Measurements from ENCODE around the gene BPIFA3. TPM values are rescaled to one million over a fixed set of nuclear protein-coding genes. Genes with fewer than 3 reads are reported as not detected.
A peak's percentile ranks its signal among the peaks of the same experiment; 100 is the strongest.

Gene BPIFA3
- total and polyA plus RNA-seq, 2 of the 13 experiments (the other 11 are each of a cell fraction or from before 2014, with no cell fraction given) = not detected

DNA sequence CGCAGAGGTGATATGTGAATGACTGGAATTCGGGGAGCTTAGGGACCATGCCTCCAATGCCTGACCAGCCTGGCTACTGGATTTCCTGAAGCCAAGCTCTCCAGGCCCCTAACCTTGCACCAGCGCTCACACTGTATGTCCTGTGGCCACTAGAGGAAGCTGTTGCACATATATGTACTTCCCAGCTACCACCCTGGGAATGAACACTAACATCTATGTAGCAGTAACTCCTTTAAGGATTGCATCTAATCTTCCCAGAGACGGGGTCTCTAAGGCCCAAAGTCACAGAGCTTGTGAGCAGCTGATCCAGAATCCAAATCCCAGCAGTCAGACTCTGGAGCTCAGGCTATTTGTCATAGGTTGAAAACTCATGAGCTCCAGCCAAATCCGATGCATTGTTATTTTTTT lies 45.5 kb downstream of the BPIFA3 start (continued):
- TF ChIP-seq ZNF644 (CRISPR knock-in tag; IDR thresholded peaks at IDR 0.05; ENCODE audit: low read depth) (no peak), SP140L (CRISPR knock-in tag; IDR thresholded peaks at IDR 0.05; ENCODE audit: borderline replicate concordance) (no peak), ZNF205 (CRISPR knock-in tag; IDR thresholded peaks at IDR 0.05) (peak; percentile 51; the same call in 1 of the 2 replicates), ZNF772 (CRISPR knock-in tag; IDR thresholded peaks at IDR 0.05) (no peak), YY1 (IDR thresholded peaks at IDR 0.05; ENCODE audit: insufficient read depth, insufficient replicate concordance, low read depth, low read length) (peak; percentile 45), ETV5 (CRISPR knock-in tag; IDR thresholded peaks at IDR 0.05; ENCODE audit: borderline replicate concordance) (peak; percentile 43; the same call in 1 of the 2 replicates), IKZF4 (CRISPR knock-in tag; IDR thresholded peaks at IDR 0.05; ENCODE audit: borderline replicate concordance, low read depth, not compliant biosample characterization) (no peak), PHF5A (CRISPR knock-in tag; IDR thresholded peaks at IDR 0.05; ENCODE audit: low read depth, unreplicated experiment) (no peak), KLF6 (CRISPR knock-in tag; IDR thresholded peaks at IDR 0.05) (0 out of 2 replicates have a peak, but pooled peaks have one; percentile 29), ZNF746 (CRISPR knock-in tag; IDR thresholded peaks at IDR 0.05) (no peak), CEBPG (CRISPR knock-in tag; IDR thresholded peaks at IDR 0.05) (peak; percentile 45; the same call in 1 of the 2 replicates), ZNF569 (CRISPR knock-in tag; IDR thresholded peaks at IDR 0.05; ENCODE audit: borderline replicate concordance) (no peak), ZFX (CRISPR knock-in tag; IDR thresholded peaks at IDR 0.05; ENCODE audit: low read depth) (peak; percentile 51; the same call in 1 of the 2 replicates), ASH2L (IDR thresholded peaks at IDR 0.05; ENCODE audit: insufficient read length, low read depth, low read length) (peak; percentile 24), MED13 (CRISPR knock-in tag; IDR thresholded peaks at IDR 0.05) (0 out of 2 replicates have a peak, but pooled peaks have one; percentile 27), ZNF354B (CRISPR knock-in tag; IDR thresholded peaks at IDR 0.05) (no peak), CBX5 (CRISPR knock-in tag; IDR thresholded peaks at IDR 0.05; ENCODE audit: borderline replicate concordance) (peak; percentile 83; the same call in 1 of the 2 replicates), ZNF230 (CRISPR knock-in tag; IDR thresholded peaks at IDR 0.05) (0 out of 2 replicates have a peak, but pooled peaks have one; percentile 43), FOXA3 (CRISPR knock-in tag; IDR thresholded peaks at IDR 0.05) (peak; percentile 42; the same call in 1 of the 2 replicates)
- TF ChIP-seq, protein P1, sequence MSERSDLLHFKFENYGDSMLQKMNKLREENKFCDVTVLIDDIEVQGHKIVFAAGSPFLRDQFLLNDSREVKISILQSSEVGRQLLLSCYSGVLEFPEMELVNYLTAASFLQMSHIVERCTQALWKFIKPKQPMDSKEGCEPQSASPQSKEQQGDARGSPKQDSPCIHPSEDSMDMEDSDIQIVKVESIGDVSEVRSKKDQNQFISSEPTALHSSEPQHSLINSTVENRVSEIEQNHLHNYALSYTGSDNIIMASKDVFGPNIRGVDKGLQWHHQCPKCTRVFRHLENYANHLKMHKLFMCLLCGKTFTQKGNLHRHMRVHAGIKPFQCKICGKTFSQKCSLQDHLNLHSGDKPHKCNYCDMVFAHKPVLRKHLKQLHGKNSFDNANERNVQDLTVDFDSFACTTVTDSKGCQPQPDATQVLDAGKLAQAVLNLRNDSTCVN (CRISPR knock-in tag; IDR thresholded peaks at IDR 0.05; ENCODE audit: borderline replicate concordance) = peak; percentile 70; the same call in 1 of the 2 replicates
- TF ChIP-seq, protein P2, sequence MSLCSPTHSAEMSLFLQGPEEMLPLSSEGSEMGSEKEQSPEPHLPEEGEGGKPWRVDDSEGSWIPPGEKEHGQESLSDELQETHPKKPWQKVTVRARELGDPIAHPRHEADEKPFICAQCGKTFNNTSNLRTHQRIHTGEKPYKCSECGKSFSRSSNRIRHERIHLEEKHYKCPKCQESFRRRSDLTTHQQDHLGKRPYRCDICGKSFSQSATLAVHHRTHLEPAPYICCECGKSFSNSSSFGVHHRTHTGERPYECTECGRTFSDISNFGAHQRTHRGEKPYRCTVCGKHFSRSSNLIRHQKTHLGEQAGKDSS (CRISPR knock-in tag; IDR thresholded peaks at IDR 0.05; ENCODE audit: borderline replicate concordance, low read depth) = peak; percentile 67; the same call in 1 of the 2 replicates
- TF ChIP-seq, protein P3, sequence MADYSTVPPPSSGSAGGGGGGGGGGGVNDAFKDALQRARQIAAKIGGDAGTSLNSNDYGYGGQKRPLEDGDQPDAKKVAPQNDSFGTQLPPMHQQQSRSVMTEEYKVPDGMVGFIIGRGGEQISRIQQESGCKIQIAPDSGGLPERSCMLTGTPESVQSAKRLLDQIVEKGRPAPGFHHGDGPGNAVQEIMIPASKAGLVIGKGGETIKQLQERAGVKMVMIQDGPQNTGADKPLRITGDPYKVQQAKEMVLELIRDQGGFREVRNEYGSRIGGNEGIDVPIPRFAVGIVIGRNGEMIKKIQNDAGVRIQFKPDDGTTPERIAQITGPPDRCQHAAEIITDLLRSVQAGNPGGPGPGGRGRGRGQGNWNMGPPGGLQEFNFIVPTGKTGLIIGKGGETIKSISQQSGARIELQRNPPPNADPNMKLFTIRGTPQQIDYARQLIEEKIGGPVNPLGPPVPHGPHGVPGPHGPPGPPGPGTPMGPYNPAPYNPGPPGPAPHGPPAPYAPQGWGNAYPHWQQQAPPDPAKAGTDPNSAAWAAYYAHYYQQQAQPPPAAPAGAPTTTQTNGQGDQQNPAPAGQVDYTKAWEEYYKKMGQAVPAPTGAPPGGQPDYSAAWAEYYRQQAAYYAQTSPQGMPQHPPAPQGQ (CRISPR knock-in tag; IDR thresholded peaks at IDR 0.05; ENCODE audit: borderline replicate concordance) = no peak
- TF ChIP-seq, protein P4, sequence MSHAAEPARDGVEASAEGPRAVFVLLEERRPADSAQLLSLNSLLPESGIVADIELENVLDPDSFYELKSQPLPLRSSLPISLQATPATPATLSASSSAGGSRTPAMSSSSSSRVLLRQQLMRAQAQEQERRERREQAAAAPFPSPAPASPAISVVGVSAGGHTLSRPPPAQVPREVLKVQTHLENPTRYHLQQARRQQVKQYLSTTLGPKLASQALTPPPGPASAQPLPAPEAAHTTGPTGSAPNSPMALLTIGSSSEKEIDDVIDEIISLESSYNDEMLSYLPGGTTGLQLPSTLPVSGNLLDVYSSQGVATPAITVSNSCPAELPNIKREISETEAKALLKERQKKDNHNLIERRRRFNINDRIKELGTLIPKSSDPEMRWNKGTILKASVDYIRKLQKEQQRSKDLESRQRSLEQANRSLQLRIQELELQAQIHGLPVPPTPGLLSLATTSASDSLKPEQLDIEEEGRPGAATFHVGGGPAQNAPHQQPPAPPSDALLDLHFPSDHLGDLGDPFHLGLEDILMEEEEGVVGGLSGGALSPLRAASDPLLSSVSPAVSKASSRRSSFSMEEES (CRISPR knock-in tag; IDR thresholded peaks at IDR 0.05) = 0 out of 2 replicates have a peak, but pooled peaks have one; percentile 45
- TF ChIP-seq, protein P5, sequence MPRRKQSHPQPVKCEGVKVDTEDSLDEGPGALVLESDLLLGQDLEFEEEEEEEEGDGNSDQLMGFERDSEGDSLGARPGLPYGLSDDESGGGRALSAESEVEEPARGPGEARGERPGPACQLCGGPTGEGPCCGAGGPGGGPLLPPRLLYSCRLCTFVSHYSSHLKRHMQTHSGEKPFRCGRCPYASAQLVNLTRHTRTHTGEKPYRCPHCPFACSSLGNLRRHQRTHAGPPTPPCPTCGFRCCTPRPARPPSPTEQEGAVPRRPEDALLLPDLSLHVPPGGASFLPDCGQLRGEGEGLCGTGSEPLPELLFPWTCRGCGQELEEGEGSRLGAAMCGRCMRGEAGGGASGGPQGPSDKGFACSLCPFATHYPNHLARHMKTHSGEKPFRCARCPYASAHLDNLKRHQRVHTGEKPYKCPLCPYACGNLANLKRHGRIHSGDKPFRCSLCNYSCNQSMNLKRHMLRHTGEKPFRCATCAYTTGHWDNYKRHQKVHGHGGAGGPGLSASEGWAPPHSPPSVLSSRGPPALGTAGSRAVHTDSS (CRISPR knock-in tag; conservative IDR thresholded peaks at IDR 0.05) = no peak

Data from HepG2 (cell line).